GM21367 (cell line): Measurements from ENCODE around the gene CCL8.

Source experiments
- ATAC-seq: cut with Tn5 transposase; IDR thresholded peaks from one replicate; pipeline ENCODE4 v1.9.1; 2021; ENCODE audit not compliant: unreplicated experiment

CCL8 gene

DNA sequence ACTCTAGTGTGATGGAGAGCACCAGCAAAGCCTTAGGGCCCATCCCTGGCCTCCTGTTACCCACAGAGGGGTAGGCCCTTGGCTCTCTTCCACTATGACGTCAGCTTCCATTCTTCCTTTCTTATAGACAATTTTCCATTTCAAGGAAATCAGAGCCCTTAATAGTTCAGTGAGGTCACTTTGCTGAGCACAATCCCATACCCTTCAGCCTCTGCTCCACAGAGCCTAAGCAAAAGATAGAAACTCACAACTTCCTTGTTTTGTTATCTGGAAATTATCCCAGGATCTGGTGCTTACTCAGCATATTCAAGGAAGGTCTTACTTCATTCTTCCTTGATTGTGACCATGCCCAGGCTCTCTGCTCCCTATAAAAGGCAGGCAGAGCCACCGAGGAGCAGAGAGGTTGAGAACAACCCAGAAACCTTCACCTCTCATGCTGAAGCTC is at the start of gene CCL8:
TSS of gene CCL8 (plus strand) at position 397 of the 445 bp plus-strand sequence. CDS start 67 bp downstream, outside the sequence.
- ATAC-seq, result no peak

DNA sequence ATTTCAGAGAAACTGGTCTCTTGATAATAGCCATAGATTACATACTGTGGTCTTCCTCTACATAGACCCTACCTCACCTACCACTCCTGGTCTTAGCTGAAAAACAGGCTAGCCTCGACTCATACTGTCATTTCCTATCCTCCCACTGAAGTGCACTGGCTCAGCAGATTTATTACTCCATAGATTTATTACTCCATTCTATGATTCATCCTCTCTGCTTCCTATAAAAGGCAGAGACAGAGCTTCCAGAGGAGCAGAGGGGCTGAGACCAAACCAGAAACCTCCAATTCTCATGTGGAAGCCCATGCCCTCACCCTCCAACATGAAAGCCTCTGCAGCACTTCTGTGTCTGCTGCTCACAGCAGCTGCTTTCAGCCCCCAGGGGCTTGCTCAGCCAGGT is 49.3 kb upstream of the CCL8 start, which contains the start of gene CCL7:
TSS of gene CCL7 (plus strand) at position 253 of the 400 bp plus-strand sequence. CDS start at position 323, 70 bp downstream.
- ATAC-seq, result no peak

DNA sequence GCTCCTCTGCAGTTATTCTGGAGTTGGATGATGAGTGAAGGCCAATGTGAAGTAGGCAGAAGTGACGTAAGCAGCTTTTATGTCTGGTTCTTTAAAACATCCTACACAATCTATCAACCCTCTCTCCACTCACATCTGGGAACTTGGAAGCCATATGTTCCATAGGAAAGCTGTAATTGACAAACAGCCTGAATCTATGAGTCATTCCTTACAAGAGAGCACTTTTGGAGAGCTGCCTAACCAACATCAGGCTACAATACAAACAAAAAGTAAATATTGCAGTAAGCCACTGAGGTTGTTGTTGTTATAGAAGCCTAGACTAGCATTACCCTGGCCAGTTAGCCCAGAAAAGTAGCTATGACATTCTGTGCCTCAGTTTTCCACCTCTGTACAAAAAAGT is 43.4 kb upstream of the CCL8 start:
- no peak for ATAC-seq

DNA sequence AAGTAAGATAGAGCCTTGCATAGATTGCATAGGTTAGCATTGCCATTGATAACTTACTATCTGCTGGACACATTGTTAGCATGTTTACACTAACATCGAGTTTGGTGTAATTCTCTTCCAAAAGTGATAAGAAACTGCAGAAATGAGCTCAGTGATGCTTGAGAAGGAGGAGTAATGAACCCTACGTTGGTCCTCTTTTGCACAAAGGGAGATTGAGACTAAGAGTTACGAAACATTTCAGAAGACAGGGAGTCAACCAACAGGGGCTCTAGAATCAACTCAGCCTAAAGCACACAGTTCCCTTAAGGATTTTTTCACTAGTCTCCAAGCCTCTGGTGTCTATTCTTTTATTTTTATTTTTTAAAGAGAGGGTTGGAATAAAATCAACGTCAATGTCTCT is 42.4 kb upstream of the CCL8 start:
- no peak for ATAC-seq

DNA sequence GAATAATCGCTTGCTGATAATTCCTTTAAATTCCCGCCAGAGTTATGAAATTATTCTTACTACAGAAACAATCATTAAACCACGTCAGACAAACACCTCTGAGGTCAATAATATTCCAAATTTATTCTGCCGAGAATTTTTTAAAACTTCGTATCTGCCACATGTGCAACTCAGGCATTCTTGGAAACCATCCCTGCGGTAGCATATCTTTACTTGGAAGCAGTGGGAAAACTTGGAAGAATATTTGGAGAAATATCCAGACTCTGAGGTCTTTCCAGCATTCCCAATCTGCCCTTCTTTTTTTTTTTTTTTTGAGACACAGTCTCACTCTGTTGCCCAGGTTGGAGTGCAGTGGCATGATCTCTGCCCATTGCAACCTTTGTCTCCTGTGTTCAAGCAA is 35.7 kb upstream of the CCL8 start:
- ATAC-seq, result no peak

DNA sequence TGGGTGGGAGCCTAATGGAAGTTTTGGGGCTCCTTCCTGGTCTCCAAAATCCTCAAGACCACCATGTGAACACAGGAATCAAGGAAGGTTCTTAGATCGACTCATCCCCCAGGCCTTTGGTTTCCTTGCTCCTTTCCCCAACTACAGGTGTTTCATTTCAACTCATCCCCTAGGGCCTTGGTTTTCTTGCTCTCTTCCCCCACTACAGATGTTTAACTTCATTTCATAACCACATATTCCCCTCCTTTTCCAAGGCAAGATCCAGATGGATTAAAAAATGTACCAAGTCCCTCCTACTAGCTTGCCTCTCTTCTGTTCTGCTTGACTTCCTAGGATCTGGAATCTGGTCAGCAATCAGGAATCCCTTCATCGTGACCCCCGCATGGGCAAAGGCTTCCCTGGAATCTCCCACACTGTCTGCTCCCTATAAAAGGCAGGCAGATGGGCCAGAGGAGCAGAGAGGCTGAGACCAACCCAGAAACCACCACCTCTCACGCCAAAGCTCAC is 33.9 kb upstream of the CCL8 start, which contains the start of gene CCL11:
TSS of gene CCL11 (plus strand) at position 457 of the 507 bp plus-strand sequence. CDS start 67 bp downstream, outside the sequence.
- no peak for ATAC-seq

DNA sequence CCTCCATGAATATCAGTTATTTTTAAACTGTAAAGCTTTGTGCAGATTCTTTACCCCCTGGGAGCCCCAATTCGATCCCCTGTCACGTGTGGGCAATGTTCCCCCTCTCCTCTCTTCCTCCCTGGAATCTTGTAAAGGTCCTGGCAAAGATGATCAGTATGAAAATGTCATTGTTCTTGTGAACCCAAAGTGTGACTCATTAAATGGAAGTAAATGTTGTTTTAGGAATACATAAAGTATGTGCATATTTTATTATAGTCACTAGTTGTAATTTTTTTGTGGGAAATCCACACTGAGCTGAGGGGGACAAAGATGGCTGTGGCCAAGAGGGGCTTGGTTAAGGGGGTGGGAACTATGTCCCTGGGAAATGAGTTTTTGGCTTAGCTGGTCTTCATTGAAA is 31.4 kb upstream of the CCL8 start:
- ATAC-seq, result no peak

DNA sequence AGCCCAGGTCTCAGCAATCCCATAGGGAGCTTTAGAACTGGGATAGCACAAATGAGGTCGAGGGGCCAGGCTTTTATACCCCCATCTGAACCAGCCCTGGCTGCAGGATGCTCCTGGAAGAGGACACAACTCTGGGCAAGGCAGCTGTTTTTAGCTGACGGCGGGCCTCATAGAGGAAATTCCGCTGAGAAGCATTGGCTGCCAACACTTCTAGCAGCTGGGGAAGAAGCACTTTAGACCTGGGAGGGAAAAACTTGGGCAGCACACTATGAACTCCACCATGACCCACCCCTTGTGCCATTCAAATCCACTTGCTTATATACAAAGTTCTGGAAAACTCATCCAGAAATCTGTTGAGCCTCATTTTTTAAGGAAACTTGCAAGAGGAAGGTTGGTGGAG is 28.6 kb upstream of the CCL8 start:
- no peak for ATAC-seq

DNA sequence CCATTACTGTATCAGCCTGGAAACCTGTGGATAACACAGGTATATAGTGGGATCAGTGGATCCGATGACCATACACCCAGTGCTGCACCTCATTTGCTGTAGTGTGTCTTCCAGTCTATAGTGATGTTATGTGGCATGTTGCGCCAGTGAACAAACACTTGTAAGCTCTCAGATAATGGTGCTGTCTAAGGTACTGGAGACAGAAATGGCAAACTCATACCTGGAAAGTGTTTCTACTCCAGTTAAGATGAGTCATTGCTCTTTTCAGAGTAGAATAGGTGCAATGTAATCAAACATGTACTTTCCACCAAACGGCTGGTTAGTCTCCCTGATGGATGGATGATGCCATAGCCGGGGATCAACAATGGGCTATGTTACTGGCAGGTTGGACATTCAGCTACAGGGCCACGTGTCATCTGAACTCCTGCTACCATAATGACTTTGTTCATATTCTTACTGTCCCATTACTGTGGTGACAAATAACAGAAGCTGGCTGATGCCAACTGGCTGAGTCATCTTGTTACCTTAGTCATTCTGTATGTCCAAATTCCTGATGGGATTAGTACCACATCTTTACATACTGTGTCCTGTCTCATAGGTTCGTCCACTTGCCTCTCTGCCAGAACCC is 27.4 kb upstream of the CCL8 start:
- ATAC-seq, result no peak

DNA sequence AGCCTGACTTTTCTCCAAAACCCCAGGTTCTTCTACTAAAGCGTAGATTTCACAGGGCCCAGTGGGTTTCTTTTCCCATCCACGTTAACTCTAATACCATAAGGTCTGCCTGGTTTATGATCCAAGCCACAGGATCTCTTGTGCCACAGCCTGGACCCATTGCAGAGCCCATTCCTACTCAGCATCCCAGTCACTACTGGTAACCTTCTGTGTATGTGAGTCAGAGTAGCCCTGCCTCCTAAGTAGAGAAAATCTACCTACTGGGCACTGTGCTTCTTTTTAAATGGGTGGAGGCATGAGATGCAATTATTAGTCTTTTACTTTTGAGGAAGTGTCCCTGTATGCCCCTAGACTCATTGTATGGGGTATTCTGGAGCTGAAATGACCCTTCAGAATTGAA is 20.2 kb upstream of the CCL8 start:
- ATAC-seq, result no peak

DNA sequence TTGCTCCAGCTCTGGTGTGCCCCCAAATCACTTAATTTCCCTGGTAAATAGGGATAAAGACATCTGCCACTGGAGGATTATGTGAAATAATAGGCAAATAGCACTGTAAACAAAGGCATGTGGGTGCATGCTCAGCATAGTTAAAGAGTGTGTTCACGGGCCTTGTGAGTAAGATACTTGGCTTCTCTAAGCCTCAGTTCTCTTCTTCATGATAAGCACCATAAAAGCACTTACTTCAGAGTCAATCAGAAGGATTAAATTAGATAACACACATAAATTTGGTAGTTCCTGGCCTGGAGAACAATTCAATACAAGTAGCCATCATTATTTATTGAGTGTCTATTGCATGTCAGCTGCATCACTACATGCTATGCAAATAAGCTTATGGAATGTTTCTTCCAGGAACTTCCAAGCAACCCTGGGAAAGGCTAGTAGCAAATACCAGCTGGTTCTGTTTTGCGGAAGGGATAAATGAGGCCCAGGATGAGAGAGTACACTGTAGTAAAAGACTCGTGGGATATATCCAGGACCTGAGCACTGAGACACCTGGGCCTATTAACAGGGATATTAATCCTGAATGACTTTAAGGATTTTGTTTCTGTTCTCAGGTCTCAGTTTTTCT is 19.2 kb upstream of the CCL8 start:
- no peak for ATAC-seq

DNA sequence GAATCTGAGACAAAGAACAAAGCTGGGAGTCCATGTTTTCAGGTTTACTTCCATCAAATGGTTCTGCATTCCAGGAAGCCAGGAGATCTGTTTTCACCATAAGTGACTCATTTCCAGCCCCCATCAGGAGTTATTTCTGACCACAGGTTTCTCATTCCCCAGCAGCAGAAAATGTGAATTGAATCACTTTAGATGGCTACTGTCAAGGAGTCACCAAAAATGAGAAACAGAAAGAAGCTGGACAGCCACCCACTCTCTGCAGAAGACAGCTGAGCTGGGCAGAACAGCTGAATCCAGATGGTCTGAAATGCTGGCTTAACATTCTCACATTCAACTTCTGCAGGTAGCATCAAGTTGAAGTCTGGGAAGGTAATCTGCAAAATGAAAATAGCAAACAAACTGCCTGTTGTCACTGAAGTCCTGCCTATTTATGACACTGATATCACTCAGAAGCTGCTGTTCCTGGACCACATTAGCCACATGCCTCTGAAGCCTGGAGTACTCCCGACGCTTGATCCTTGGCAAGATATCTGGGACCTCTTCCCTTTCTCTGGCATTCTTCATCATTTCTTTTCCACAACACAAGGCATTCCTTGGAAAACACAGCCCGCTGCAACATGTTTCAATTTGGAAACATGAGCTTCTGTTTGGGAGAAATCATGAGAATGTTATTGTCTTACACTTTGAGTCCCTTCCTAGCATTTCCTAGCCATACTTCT is 18.4 kb upstream of the CCL8 start:
- no peak for ATAC-seq

DNA sequence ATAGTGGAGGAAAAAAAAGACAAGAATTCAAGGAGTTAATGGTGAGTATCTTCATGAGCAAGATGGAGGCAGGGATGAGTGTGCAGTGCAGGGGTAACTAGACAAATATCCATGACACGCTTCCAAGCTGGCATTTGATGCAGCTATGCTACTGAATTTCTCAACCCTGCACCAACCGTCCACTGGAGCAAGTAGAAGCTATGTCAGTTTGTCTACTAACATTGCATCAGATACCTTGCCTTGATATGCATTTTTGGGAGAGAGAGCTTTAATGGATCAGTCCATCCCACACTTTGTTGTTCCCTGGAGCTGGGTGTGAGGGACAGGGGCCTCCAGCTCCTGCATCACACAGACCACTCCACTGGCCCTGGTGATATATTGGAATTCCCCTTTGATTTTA is 17.2 kb upstream of the CCL8 start:
- no peak for ATAC-seq

DNA sequence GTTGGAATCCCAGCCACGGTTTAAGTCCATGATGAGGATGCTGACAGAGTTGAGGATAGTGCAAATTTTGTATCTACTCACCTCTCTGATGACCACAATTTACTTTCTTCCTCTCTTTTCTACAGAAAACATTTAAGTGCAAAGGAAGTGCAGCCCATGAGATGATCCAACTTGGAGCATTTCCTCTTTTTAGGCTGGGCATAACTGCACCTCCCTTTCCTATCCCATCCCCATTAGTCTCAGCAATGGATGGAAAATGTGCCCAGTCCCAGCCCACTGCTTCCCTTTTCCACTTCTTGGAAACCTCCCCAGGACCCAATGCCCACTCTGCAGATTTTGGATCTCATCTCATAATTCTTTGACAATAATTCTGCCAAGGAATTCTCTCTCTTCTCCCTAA is 16.6 kb upstream of the CCL8 start:
- ATAC-seq, result no peak

DNA sequence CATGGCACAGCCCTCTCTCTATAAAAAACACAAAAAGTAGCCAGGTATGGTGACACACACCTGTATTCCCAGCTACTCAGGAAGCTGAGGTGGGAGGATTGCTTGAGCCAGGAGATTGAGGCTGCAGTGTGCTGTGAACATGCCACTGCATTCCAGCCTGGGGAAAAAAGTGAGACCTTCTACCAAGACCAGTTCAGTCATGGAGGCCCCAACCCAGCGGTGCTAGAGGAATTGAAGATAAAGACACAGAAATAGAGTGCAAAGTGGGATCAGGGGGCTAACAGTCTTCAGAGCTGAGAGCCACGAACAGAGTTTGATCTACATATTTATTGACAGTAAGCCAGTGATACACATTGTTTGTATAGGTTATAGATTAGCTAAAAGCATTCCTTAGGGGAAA is 15.6 kb upstream of the CCL8 start:
- ATAC-seq, result no peak

DNA sequence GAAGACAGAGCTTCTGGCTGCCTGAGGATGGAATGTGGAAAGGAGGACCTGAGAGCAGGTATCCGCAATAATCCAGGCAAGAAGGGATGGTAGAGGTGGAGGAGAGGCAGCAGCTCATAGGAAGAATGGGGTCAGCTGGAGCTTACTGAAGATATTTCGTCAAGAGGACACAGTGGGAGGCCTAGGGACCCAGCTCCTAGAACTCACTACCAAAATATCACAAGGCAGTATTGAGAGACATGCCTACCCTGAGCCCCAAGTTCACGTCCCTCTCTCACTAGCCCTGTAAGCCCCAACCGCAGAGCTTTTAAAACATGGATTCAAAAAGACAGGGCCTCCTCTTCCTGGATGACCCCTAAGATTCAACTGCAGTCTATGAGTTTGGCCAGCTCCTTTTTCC is 14.2 kb upstream of the CCL8 start:
- ATAC-seq, result no peak

DNA sequence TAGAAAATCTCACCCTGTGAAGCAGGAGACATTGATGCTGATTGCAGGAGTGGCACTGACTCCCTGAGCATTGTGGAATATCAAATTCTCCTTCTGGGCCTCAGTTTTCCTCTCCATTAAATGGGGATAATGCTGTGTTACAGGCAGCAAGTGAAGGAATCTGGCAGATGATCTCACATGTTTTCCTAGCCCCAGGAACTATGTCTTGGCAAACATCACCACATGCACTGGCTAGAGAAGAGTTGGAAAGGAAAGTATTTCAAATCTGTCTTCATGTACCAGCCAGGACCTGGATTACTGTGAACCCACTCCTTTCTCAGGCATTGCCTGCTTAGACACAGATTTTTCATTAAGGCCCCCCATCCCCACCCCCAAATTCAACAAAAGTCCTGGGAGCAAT is 13.6 kb upstream of the CCL8 start:
- no peak for ATAC-seq

DNA sequence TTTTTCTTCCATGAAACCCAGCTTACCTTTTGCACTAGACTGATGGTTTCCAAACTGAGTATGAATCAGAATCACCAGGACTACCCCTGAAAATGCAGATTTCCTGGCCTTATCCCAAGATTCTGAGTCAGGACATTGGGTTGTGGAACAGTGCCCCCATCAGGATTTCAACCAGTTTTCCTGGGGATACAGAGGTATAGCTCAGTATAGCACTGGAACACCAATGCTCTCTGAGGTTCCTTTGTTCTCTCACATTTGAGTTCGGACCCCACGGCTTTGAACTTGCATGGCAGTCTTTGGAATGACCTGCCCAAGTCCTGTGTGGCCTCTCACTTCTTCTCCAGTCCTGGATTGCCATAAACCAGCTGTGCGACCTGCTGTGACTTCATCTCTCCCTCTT is 12.8 kb upstream of the CCL8 start:
- no peak for ATAC-seq

DNA sequence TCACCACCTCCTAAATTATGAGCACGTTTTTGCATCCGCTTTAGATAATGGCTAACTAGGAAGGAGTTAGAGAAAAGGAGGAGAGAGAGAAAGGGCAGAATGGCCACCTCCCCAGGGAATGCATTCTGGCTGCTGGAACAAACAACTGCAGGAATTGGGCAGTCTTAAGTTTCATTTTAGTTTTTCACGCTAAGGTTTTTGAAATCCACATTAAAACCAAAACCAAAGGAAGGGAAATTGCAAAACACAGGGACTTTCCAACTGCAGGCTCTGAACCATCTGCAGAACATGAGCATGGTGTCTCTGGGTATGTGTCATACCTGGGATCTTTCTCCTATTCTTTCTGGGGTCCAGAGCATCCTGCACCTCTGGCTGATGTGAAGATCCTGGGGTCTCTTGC is 12.1 kb upstream of the CCL8 start:
- no peak for ATAC-seq

DNA sequence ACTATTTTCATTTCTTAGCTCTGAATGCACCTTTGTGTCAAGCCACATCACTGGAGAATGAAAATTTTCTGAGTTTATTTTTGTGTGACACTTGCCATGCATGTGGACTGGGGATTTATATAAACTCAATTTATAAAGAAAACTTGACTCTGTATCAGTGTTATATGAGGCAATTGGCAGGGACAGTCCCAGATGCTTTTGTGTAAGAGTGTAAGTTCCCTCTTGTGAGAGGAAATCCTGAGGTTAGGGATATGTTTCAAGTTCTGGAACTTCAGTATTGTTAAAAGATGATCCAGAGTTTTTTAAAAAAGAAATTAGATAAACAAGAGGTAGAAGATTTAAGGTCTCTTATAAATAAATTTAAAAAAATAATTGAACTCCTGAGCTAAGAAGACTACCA is 10.9 kb upstream of the CCL8 start:
- no peak for ATAC-seq

DNA sequence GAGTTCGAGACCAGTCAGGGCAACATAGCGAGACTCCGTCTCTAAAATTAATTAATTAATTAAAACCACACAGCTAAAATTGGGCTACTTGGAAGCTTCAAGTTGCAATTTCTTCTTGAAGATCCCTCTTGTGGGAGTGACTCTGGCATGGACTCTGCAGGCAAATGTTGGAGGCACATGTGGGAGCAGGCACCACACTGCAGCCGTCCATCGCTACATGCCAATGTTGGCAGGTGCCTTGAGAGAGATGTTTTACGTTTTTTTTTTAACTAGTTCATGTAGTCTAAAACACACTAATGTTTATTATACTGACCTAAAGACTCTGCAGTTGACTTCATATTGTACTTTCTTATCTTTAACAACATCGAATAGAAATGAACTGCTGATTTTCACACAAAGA is 7.9 kb upstream of the CCL8 start:
- ATAC-seq, result no peak

DNA sequence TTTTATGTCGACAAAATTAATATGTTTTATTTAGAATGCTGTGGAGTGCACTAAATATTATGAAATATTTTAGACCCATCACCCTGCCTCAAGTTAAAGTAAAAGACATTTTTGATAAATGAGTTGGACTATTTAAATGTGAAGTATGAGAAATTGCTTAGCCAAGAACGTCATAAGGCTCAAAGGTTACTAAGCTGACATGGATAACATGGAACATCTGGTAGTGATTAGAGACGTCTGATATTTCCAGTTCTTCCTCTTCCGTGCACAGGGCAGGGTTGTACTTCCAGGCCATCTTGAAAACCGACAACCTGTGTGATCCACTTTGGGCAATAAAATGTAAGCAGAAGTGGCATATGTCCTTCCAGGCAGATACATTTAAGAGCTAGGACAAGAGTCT is 7.2 kb upstream of the CCL8 start:
- no peak for ATAC-seq
